CD4-positive, alpha-beta T cell treated with Interleukin-4 for 1 hour (primary cell): Measurements from ENCODE around the gene TMEM31.
"Not testable (repeated sequence)": the region's sequence is repeated elsewhere in the genome, so short reads cannot be mapped to it uniquely, and the experiment has no call there.

Experiments used
- DNase-seq, 2 donors: peaks; one replicate each; pipeline ENCODE4 v3.0.0-alpha.2; 2020 to 2022

The TMEM31 gene

GRCh38 chrX:103727115-103727514 lies 16.4 kb downstream of the TMEM31 start:
- no peak for DNase-seq

DNA sequence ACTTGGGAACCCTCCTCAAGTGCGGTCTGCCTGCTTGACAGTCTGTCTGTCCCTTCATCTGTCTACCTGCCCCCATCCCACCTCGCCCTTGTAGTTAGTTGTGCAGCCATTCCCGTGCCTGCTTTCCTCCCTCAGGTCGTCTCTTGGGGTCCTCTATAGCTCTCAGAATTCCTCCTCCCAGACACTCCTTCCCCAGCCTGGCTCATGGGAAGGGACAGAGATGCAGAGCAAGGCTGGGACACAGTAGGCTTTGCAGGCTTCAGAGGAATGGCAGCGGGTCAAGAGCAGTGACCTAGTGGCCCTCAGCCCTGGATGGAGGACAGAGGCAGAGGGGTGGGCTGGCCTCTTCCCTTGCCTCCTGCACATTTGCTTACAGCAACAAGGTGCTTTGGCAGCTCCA lies 18.3 kb downstream of the TMEM31 start:
- no peak for DNase-seq

- DNase-seq: no peak
Observed at GRCh38 chrX:103730147-103730795, 19.6 kb downstream of the TMEM31 start.

- no peak for DNase-seq
Observed at GRCh38 chrX:103730796-103731493, 20.2 kb downstream of the TMEM31 start.

GRCh38 chrX:103733017-103733416 lies 22.3 kb downstream of the TMEM31 start:
- DNase-seq: no peak

GRCh38 chrX:103734125-103734760 lies 23.5 kb downstream of the TMEM31 start:
- no peak for DNase-seq

- no peak for DNase-seq
Observed at GRCh38 chrX:103737696-103738095, 27.0 kb downstream of the TMEM31 start.

GRCh38 chrX:103739421-103739820 lies 28.7 kb downstream of the TMEM31 start:
- DNase-seq: no peak

DNA sequence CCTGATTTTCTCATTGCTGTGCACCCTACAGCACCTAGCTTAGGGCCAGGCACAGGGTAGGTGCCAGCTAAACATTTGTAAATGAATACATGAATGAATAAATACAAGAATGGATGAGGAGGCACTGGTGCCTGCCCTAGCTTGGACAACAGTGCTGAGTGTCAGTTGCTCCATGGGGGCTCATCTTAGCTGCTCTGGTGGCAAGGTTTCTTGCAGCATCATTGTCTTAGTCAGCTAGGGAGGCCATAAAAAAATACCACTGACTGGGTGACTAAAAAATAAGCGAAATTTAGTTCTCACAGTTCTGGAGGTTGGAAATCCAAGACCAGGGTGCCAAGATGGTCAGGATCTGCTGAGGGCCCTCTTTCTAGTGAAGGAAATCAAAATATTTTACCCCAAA lies 31.2 kb downstream of the TMEM31 start:
- DNase-seq: no peak

DNA sequence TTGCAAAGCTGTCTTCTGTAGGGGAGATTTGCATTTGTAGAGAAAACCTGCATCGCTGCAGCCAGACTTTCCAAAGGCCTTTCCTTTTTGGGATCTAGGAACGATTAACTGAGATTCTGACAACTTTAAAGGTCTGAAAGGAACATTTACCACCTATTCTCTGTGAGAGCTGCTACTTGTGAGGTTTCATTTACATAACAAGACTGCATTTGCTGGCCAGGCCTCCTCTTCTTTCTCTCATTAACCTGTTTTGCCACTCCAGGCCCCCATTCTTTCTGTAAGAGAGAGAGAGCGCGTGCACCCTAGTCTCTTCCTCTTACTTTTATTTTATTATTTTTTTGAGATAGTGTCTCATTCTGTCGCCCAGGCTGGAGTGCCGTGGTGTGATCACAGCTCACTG lies 31.6 kb downstream of the TMEM31 start:
- DNase-seq: no peak

DNA sequence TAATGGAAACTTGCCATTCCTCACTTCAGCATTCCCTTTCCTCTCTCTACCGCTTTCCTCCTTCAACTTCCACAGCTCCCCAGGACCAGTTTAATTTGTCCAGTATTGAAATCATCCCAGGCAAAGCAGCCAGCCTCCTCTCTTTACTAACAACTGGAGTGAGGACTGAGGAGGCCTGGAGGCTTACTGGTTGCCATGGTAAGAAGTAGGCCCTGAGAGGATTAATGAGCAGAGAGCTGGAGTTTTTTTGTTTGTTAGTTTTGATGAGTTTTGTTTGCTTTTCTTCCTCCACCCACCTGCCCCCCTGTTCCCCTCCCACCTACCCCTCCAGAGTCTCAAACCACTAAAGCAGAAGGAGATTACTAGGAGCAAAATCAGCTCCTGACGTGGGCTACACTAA lies 36.5 kb downstream of the TMEM31 start:
- no peak for DNase-seq

DNA sequence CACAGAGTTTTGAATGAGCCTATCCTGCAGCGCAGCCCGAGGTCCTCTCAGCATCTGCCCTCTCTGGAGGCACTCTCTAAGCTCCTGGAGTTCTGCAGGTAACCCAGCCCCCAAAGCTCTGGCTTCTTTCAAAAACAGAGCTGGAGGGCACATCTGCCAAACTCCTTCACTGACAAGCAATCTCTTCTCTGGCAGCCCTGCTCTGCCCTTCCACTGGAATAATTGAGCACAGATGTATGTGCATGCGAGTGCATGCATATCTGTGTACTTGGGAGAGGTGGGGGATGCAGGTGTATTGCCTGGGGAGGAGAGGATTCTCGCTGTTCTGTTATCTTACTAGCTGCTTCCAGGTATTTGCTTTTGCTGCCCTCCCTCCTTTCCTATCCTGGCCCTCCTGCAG lies 43.7 kb downstream of the TMEM31 start:
- no peak for DNase-seq

- no peak for DNase-seq
Observed at GRCh38 chrX:103756736-103757135, 46.0 kb downstream of the TMEM31 start.

DNA sequence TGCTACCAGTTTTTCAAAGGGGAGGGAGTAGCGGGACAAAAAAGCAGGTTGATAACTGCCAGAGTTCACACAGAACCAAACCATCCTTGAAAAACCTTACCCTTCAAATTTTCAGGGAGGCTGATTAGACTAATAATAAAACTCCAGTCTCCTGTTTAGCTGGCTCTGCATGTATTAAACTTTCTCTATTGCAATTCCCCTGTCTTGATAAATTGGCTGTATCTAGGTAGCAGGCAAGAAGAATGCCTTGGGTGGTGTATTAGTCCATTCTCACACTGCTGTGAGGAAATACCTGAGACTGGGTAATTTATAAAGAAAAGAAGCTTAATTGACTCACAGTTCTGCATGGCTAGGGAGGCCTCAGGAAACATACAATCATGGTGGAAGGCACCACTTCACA lies 47.8 kb downstream of the TMEM31 start:
- no peak for DNase-seq

DNA sequence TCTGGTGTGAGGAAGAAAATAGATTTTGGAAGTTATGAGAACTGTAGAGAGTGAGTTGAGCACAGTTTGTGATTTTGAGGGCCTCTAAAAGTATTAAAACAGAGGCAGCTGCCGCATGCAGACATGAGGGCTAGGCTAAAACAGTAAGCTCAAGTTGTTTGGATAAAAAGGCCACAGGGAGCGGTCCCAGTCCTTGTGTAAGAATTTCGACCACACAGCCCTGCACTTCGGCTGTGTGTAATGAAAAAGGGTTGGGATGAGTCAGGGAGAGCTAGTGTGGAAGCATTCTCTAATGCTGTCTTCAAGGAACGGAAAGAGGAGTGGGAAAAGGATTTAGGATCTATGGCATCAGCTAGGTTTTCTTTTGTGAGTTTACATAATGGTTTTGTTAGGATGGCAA lies 52.8 kb downstream of the TMEM31 start:
- not testable (repeated sequence) for DNase-seq
